Measurements from ENCODE around the gene PSME2. TPM values are rescaled to one million over a fixed set of nuclear protein-coding genes. Genes with fewer than 3 reads are reported as not detected.

Gene PSME2
- total and polyA plus RNA-seq, 9 of the 15 experiments (the other 6 are each of a cell fraction or from before 2014, with no cell fraction given), result 111 to 579 (median 159) TPM

- TF ChIP-seq ATF6 (CRISPR knock-in tag; IDR thresholded peaks at IDR 0.05) (0 out of 2 replicates have a peak, but pooled peaks have one; percentile 6), RBBP5 (IDR thresholded peaks at IDR 0.05; ENCODE audit: borderline replicate concordance, insufficient read depth, low read length, poor library complexity, severe bottlenecking) (peak; percentile 61), KAT7 (CRISPR knock-in tag; IDR thresholded peaks at IDR 0.05; ENCODE audit: borderline replicate concordance) (peak; percentile 14; the same call in 1 of the 2 replicates), SAFB (IDR thresholded peaks at IDR 0.05; ENCODE audit: borderline replicate concordance, low read depth, low read length) (peak; percentile 91), ESRRA (IDR thresholded peaks at IDR 0.05; ENCODE audit: borderline replicate concordance, low read depth) (peak; percentile 10; the same call in 1 of the 2 replicates), XRCC5 (IDR thresholded peaks at IDR 0.05; ENCODE audit: low read depth, low read length) (0 out of 2 replicates have a peak, but pooled peaks have one; percentile 25)
Measured at GRCh38 chr14:24114532-24115421, 31.6 kb downstream of the PSME2 start, which contains the start of the genes DCAF11 and NRL (continued).

All from K562 (cell line).